Osteocyte (in vitro differentiated cells): Measurements from ENCODE around the gene SLC8A2. TPM values are rescaled to one million over a fixed set of nuclear protein-coding genes. Genes with fewer than 3 reads are reported as not detected.

Source experiments
- DNase-seq: peaks from one replicate; pipeline ENCODE4 v3.0.0; 2021; ENCODE audit warnings: mixed read lengths; ENCODE audit not compliant: unreplicated experiment; ENCODE audit errors: extremely low spot score
- H3K27ac Mint-ChIP-seq: one replicate; pipeline ENCODE4 v1.8.0; 2021; ENCODE audit warnings: mild to moderate bottlenecking, mixed read lengths; ENCODE audit not compliant: unreplicated experiment
- H3K27me3 Mint-ChIP-seq: one replicate; pipeline ENCODE4 v1.8.0; 2021; ENCODE audit warnings: mixed read lengths; ENCODE audit not compliant: unreplicated experiment
- H3K36me3 Mint-ChIP-seq: one replicate; pipeline ENCODE4 v1.8.0; 2021; ENCODE audit warnings: mixed read lengths; ENCODE audit not compliant: unreplicated experiment
- H3K4me1 Mint-ChIP-seq: one replicate; pipeline ENCODE4 v1.8.0; 2021; ENCODE audit warnings: mixed read lengths; ENCODE audit not compliant: unreplicated experiment
- H3K4me3 Mint-ChIP-seq: one replicate; pipeline ENCODE4 v1.8.0; 2021; ENCODE audit warnings: mild to moderate bottlenecking, moderate library complexity, mixed read lengths; ENCODE audit not compliant: unreplicated experiment
- H3K9me3 Mint-ChIP-seq: one replicate; pipeline ENCODE4 v1.8.0; 2021; ENCODE audit warnings: mixed read lengths; ENCODE audit not compliant: unreplicated experiment
- total RNA-seq: library from RNA; stranded (reverse); gene quantifications from 2 replicates; pipeline ENCODE4 v1.2.1, GENCODE V29; 2021
- TF ChIP-seq, protein P1 (sequence below): fragments of 200-600 bp; sonication (generic); IDR thresholded peaks from 2 replicates; pipeline ENCODE4 v1.5.0; 2021; ENCODE audit warnings: antibody characterized with exemption, mild to moderate bottlenecking, moderate library complexity

SLC8A2 gene
- total RNA-seq, 1 donor from 2014 or later: not detected

GRCh38 chr19:47435883-47436417 is 35.7 kb downstream of the SLC8A2 start:
- Mint-ChIP-seq H3K27ac (no peak overlapping the region), H3K4me3 (no peak overlapping the region), H3K27me3 (peaks cover 3% of the 10 kb centered on the region), H3K4me1 (peaks cover 5% of the 10 kb centered on the region), H3K9me3 (no peaks in the 10 kb centered on the region), H3K36me3 (no peaks in the 10 kb centered on the region)
- TF ChIP-seq, protein P1, sequence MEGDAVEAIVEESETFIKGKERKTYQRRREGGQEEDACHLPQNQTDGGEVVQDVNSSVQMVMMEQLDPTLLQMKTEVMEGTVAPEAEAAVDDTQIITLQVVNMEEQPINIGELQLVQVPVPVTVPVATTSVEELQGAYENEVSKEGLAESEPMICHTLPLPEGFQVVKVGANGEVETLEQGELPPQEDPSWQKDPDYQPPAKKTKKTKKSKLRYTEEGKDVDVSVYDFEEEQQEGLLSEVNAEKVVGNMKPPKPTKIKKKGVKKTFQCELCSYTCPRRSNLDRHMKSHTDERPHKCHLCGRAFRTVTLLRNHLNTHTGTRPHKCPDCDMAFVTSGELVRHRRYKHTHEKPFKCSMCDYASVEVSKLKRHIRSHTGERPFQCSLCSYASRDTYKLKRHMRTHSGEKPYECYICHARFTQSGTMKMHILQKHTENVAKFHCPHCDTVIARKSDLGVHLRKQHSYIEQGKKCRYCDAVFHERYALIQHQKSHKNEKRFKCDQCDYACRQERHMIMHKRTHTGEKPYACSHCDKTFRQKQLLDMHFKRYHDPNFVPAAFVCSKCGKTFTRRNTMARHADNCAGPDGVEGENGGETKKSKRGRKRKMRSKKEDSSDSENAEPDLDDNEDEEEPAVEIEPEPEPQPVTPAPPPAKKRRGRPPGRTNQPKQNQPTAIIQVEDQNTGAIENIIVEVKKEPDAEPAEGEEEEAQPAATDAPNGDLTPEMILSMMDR: no peak
- no peak for DNase-seq

GRCh38 chr19:47435196-47435595 is 36.5 kb downstream of the SLC8A2 start:
- Mint-ChIP-seq H3K4me1 (peaks cover 6% of the 10 kb centered on the region), H3K9me3 (no peaks in the 10 kb centered on the region), H3K36me3 (no peaks in the 10 kb centered on the region), H3K27ac (no peak overlapping the region), H3K27me3 (peaks cover 2% of the 10 kb centered on the region), H3K4me3 (no peak overlapping the region)
- no peak for DNase-seq
- TF ChIP-seq, protein P1: no peak

DNA sequence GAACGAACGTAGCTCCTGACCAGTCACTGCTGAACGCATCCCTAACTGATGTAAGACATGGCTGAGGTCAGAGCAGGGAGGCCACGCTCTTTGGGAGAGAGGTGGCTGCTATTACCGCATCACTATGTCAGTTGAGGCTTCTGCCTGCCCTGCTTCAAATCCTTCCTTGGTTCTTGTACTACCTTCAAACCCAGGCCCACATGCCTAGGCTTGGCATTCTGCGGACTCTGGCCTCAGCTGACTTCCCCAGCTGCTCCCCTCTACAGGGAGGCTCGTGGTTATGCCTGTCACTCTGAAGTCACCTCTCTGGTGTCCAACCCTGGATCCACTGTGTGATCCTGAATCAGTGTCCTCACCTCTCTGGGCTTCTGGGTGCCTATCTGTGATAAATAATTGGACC is 37.6 kb downstream of the SLC8A2 start:
- H3K4me3 Mint-ChIP-seq: no peak overlapping the region
- TF ChIP-seq, protein P1: no peak
- no peak for DNase-seq
- no peaks in the 10 kb centered on the region for H3K27me3 Mint-ChIP-seq
- no peak overlapping the region for H3K27ac Mint-ChIP-seq
- H3K4me1 Mint-ChIP-seq: peaks cover 11% of the 10 kb centered on the region
- no peaks in the 10 kb centered on the region for H3K36me3 Mint-ChIP-seq
- no peaks in the 10 kb centered on the region for H3K9me3 Mint-ChIP-seq

GRCh38 chr19:47433121-47433520 is 38.6 kb downstream of the SLC8A2 start:
- H3K36me3 Mint-ChIP-seq: no peaks in the 10 kb centered on the region
- H3K27ac Mint-ChIP-seq: no peak overlapping the region
- H3K9me3 Mint-ChIP-seq: no peaks in the 10 kb centered on the region
- DNase-seq: no peak
- peaks cover 11% of the 10 kb centered on the region for H3K4me1 Mint-ChIP-seq
- no peak overlapping the region for H3K4me3 Mint-ChIP-seq
- no peaks in the 10 kb centered on the region for H3K27me3 Mint-ChIP-seq
- TF ChIP-seq, protein P1: no peak

DNA sequence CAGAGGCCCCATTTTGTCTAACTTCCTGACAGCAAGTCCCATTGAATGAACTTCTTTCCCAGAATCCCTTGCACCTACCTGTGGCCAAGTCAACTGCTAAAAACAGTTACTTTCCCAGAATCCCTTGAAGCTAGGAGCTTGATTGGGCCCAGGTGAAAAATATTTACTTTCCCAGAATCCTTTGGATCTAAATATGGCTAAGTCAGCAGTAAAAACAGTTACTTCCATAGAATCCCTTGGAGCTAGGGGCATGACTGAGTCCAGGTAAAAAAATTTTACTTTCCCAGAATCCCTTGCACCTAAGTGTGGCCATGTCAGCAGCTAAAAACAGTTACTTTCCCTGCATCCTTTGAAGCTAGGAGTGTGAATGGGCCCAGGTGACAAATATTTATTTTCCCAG is 39.2 kb downstream of the SLC8A2 start:
- TF ChIP-seq, protein P1: no peak
- no peak for DNase-seq
- Mint-ChIP-seq H3K36me3 (no peaks in the 10 kb centered on the region), H3K4me1 (peaks cover 11% of the 10 kb centered on the region), H3K27ac (no peak overlapping the region), H3K4me3 (no peak overlapping the region), H3K9me3 (no peaks in the 10 kb centered on the region), H3K27me3 (no peaks in the 10 kb centered on the region)
